Kidney (tissue), 14 donors: Measurements from ENCODE around the gene SUOX. TPM values are rescaled to one million over a fixed set of nuclear protein-coding genes. Genes with fewer than 3 reads are reported as not detected.
A peak's percentile ranks its signal among the peaks of the same experiment; 100 is the strongest.

Source experiments
- DNase-seq, 5 donors: peaks; one replicate each; pipeline ENCODE4 v3.0.0-alpha.2; 2013 to 2020
- FAIRE-seq: peaks from 2 replicates; lab custom pipeline; 2012; peaks lifted over from hg19 to GRCh38; lab: Jason Lieb, UNC
- H3K27ac ChIP-seq, 2 donors: one replicate each; pipeline ENCODE4 v1.7.0; 2013; ENCODE audit warnings: low read depth in 2 of 2, low read length in 2 of 2, inconsistent platforms in 1 of 2
- H3K27me3 ChIP-seq: one replicate; pipeline ENCODE4 v1.7.1; 2013; ENCODE audit warnings: low read length, inconsistent platforms; ENCODE audit not compliant: control insufficient read depth, insufficient read depth
- H3K36me3 ChIP-seq, 3 donors: one replicate each; pipeline versions ENCODE4 v1.7.0 to v1.7.1; 2013; ENCODE audit warnings: low read length in 3 of 3, control low read depth in 1 of 3, inconsistent platforms in 1 of 3; ENCODE audit not compliant: insufficient read depth in 3 of 3, control insufficient read depth in 2 of 3
- H3K4me1 ChIP-seq, 3 donors: one replicate each; pipeline versions ENCODE4 v1.7.0 to v1.7.1; 2013; ENCODE audit warnings: low read length in 3 of 3, inconsistent platforms in 1 of 3, low read depth in 1 of 3; ENCODE audit not compliant: control insufficient read depth in 2 of 3, insufficient read depth in 2 of 3
- H3K4me3 ChIP-seq, 3 donors: one replicate each; pipeline versions ENCODE4 v1.7.0 to v1.8.1; 2013; ENCODE audit warnings: low read length in 3 of 3, control low read depth in 1 of 3, inconsistent platforms in 1 of 3
- H3K9ac ChIP-seq, 3 donors: one replicate each; pipeline versions ENCODE4 v1.7.0 to v1.7.1; 2013; ENCODE audit warnings: low read length in 3 of 3, control low read depth in 1 of 3, inconsistent platforms in 1 of 3
- H3K9me3 ChIP-seq, 3 donors: one replicate each; pipeline versions ENCODE4 v1.7.0 to v1.7.1; 2013; ENCODE audit warnings: low read length in 3 of 3, control low read depth in 1 of 3, inconsistent platforms in 1 of 3; ENCODE audit not compliant: control insufficient read depth in 2 of 3, insufficient read depth in 1 of 3
- intact Hi-C: fragments of 100-400 bp; cut with DNase I; formaldehyde crosslinking; loops from one replicate; pipeline ENCODE4 v1.11.1; 2022
- polyA plus RNA-seq: library from polyadenylated mRNA; stranded (reverse); fragments of 350-450 nt; fragmentation: Illumina TruSeq; extraction: RNeasy Lipid Tissue Mini Kit (QIAGEN cat#74804); gene quantifications from one replicate; pipeline ENCODE4 v1.2.3, GENCODE V29; 2014; ENCODE audit warnings: low read depth, low replicate concordance; ENCODE audit not compliant: insufficient read depth
- total RNA-seq: library from RNA; stranded (reverse); fragmentation: NEBNext Ultra II Directional; extraction: Animal tissue kit (Norgen Biotek cat#: 25700); gene quantifications from one replicate; pipeline ENCODE4 v1.2.1, GENCODE V29; 2021
- TF ChIP-seq, protein P1 (sequence below): IDR thresholded peaks from 3 replicates; pipeline ENCODE4 v1.5.1; 2012; ENCODE audit warnings: mild to moderate bottlenecking, moderate library complexity, borderline replicate concordance; ENCODE audit not compliant: insufficient read depth; ENCODE audit errors: extremely low read depth
- donor health status: control.
- donor health status: control.
- donor health status: control.
- donor health status: control.
- donor health status: control.
- donor health status: DM: yes; HTN: yes; CAD: no.
- donor health status: Normal renal cell carcinoma (clear cell type).

Gene SUOX
- total and polyA plus RNA-seq, 2 donors from 2014 or later: 33.1 to 61.1 TPM

- Histone ChIP-seq H3K4me1 (peaks cover 0 to 3% (median 0%) of the 10 kb centered on the region in 3 donors), H3K9ac (peak overlapping the region in 1 of 3 donors; percentile 44), H3K27ac (peak overlapping the region in 1 of 2 donors; percentile 14), H3K4me3 (no peak overlapping the region), H3K36me3 (peaks cover 8 to 24% (median 9%) of the 10 kb centered on the region in 3 donors), H3K9me3 (no peaks in the 10 kb centered on the region), H3K27me3 (no peaks in the 10 kb centered on the region)
- intact Hi-C loops: no loop called here
- TF ChIP-seq, protein P1, sequence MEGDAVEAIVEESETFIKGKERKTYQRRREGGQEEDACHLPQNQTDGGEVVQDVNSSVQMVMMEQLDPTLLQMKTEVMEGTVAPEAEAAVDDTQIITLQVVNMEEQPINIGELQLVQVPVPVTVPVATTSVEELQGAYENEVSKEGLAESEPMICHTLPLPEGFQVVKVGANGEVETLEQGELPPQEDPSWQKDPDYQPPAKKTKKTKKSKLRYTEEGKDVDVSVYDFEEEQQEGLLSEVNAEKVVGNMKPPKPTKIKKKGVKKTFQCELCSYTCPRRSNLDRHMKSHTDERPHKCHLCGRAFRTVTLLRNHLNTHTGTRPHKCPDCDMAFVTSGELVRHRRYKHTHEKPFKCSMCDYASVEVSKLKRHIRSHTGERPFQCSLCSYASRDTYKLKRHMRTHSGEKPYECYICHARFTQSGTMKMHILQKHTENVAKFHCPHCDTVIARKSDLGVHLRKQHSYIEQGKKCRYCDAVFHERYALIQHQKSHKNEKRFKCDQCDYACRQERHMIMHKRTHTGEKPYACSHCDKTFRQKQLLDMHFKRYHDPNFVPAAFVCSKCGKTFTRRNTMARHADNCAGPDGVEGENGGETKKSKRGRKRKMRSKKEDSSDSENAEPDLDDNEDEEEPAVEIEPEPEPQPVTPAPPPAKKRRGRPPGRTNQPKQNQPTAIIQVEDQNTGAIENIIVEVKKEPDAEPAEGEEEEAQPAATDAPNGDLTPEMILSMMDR: no peak
- FAIRE-seq (no peak), DNase-seq (no peak)
Measured at GRCh38 chr12:56029166-56029519, 32.1 kb downstream of the SUOX start.

DNA sequence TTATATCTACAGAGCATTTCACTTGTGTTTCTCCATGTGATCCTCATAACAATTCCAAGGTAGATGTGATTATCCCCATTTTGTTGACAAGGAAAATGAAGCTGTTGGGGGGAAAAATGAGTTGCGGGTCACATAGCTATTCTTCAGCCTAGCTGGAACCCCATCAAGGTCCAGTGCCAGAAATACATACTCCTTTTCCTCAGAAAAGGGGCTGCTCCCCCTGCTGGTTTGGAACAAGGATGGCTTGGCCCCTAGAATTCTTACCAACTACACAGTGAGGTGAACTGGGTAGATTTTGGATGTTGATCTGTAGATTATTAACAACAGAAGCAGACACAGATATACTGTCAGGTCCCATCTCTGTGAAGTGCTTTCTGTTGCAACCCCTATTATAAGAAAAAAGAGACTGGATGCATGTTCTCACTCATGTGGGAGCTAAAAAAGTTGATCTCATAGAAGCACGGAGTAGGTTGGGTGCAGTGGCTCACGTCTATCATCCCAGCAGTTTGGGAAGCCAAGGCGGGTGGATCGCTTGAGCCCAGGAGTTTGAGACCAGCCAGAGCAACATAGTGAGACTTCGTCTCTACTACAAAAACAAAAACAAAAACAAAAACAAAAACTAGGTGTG lies 32.7 kb downstream of the SUOX start:
- peaks cover 0 to 3% (median 0%) of the 10 kb centered on the region in 3 donors for H3K4me1 ChIP-seq
- peaks cover 8 to 23% (median 9%) of the 10 kb centered on the region in 3 donors for H3K36me3 ChIP-seq
- H3K9me3 ChIP-seq: no peaks in the 10 kb centered on the region
- H3K27ac ChIP-seq: peak overlapping the region in 1 of 2 donors; percentile 14
- H3K27me3 ChIP-seq: no peaks in the 10 kb centered on the region
- intact Hi-C loops: no loop called here
- no peak for FAIRE-seq
- peak in 3 of 5 donors; percentile 59 to 87 (median 70) for DNase-seq
- TF ChIP-seq, protein P1: peak; percentile 71
- H3K4me3 ChIP-seq: no peak overlapping the region
- no peak overlapping the region for H3K9ac ChIP-seq

DNA sequence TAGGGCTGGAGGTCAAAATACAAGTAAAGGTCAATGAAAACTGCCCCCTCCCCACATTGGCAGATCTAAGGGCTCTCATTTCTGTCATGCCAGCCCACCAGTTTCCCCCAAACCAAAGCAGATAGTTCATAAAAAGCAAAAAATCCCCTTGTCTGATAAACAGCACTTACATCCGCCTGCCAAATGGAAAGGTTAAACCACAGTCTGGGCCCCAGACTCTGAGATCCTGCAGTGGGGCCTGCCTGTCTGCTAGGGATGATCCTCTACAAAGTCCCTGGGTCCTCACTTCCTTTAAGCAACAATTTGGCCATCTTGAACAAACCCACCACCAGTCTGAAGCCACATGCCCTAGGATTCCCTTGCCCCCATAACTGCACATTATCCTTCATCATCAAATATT lies 34.9 kb downstream of the SUOX start:
- Histone ChIP-seq H3K9me3 (no peaks in the 10 kb centered on the region), H3K36me3 (peaks cover 8 to 16% (median 13%) of the 10 kb centered on the region in 3 donors), H3K9ac (no peak overlapping the region), H3K4me1 (peaks cover 0 to 3% (median 0%) of the 10 kb centered on the region in 3 donors), H3K27ac (no peak overlapping the region), H3K4me3 (no peak overlapping the region), H3K27me3 (no peaks in the 10 kb centered on the region)
- no peak for FAIRE-seq
- DNase-seq: no peak
- TF ChIP-seq, protein P1: no peak
- intact Hi-C loops: no loop called here
